Tibial nerve (tissue), 4 donors: ENCODE data around the gene SYNGR1. TPM values are rescaled to one million over a fixed set of nuclear protein-coding genes. Genes with fewer than 3 reads are reported as not detected.

Experiments used
- DNase-seq, 2 donors: peaks; one replicate each; pipeline ENCODE4 v3.0.0-alpha.2; 2019; ENCODE audit warnings: low spot score in 2 of 2
- H3K27ac ChIP-seq, 4 donors: fragments of 200-600 bp; sonication (generic) in 3 of 4; one replicate each; pipeline ENCODE4 v1.5.1; 2017 to 2019; ENCODE audit warnings: mild to moderate bottlenecking in 1 of 4
- H3K27me3 ChIP-seq, 2 donors: fragments of 200-600 bp; sonication (generic) in 1 of 2; one replicate each; pipeline versions ENCODE4 v1.5.1 to v1.6.0; 2017 to 2019
- H3K36me3 ChIP-seq, 3 donors: fragments of 200-600 bp; sonication (generic); one replicate each; pipeline ENCODE4 v1.5.1; 2018 to 2019
- H3K4me1 ChIP-seq, 4 donors: fragments of 200-600 bp; sonication (generic) in 3 of 4; one replicate each; pipeline ENCODE4 v1.5.1; 2017 to 2019
- H3K4me3 ChIP-seq, 4 donors: fragments of 200-600 bp; sonication (generic) in 3 of 4; one replicate each; pipeline ENCODE4 v1.5.1; 2017 to 2019; ENCODE audit warnings: mild to moderate bottlenecking in 1 of 4, moderate library complexity in 1 of 4
- H3K9me3 ChIP-seq, 4 donors: fragments of 200-600 bp; sonication (generic) in 3 of 4; one replicate each; pipeline ENCODE4 v1.5.1; 2017 to 2019
- EP300 ChIP-seq, 2 donors: sonication (generic); formaldehyde crosslinking; IDR thresholded peaks; one replicate each; pipeline ENCODE4 v1.6.1; 2017; ENCODE audit warnings: antibody characterized with exemption in 2 of 2, mild to moderate bottlenecking in 1 of 2
- POLR2A ChIP-seq, 2 donors: fragments of 450-650 bp; IDR thresholded peaks; one replicate each; pipeline ENCODE4 v1.6.1; 2017; ENCODE audit warnings: antibody characterized with exemption in 2 of 2, mild to moderate bottlenecking in 2 of 2, moderate library complexity in 2 of 2
- WGBS, 2 donors: methylation state at CpG; one replicate each; pipeline ENCODE4 v1.1.5; 2018; 5-methylcytosine and 5-hydroxymethylcytosine counted together
- total RNA-seq, 4 donors: library from RNA; depleted of rRNA; stranded (reverse); fragments of >200 nt; gene quantifications; one replicate each; pipeline ENCODE4 v1.1.0, GENCODE V29; 2016
- TF ChIP-seq, protein P1 (sequence below), 5 experiments: fragments of 200-600 bp in 3 of 5; fragments of 450-650 bp in 2 of 5; sonication (generic) in 3 of 5; IDR thresholded peaks; one replicate each; pipeline ENCODE4 v1.5.1; 2016 to 2019; ENCODE audit warnings: antibody characterized with exemption in 5 of 5, mild to moderate bottlenecking in 3 of 5, moderate library complexity in 2 of 5

Gene SYNGR1
- total RNA-seq, 4 donors from 2014 or later, result 21.1 to 32.8 (median 25.5) TPM

DNA sequence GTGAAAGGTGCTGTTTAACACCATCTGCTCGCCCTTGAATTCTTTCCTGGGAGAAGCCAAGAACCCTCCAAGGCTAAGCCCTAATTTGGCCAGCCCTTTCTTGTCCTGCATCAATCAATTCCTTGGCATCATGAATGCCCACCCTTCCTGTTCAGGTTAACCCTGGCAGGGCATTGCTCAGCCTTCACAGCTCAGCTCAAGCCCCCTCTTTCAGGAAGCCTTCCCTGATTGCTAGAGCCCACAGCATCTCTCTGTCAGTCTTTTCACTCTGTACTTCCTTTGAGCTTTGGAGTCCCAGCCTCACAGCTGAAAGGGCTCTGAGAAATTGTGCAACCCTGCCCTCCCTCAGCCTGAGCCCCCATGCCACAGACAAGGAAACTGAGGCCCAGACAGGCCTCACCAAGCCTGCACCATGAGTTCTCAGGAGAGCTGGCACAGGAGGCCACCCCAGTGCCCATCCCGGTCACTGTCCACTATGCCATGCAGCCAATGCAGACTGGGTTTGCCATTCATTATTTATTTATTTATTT, 47.3 kb upstream of the SYNGR1 start:
- no peak for DNase-seq
- Histone ChIP-seq H3K27ac (no peak overlapping the region), H3K4me3 (no peak overlapping the region), H3K27me3 (no peaks in the 10 kb centered on the region), H3K4me1 (peaks cover 0 to 53% (median 26%) of the 10 kb centered on the region in 4 donors), H3K9me3 (no peaks in the 10 kb centered on the region), H3K36me3 (no peaks in the 10 kb centered on the region)
- TF ChIP-seq, protein P1, sequence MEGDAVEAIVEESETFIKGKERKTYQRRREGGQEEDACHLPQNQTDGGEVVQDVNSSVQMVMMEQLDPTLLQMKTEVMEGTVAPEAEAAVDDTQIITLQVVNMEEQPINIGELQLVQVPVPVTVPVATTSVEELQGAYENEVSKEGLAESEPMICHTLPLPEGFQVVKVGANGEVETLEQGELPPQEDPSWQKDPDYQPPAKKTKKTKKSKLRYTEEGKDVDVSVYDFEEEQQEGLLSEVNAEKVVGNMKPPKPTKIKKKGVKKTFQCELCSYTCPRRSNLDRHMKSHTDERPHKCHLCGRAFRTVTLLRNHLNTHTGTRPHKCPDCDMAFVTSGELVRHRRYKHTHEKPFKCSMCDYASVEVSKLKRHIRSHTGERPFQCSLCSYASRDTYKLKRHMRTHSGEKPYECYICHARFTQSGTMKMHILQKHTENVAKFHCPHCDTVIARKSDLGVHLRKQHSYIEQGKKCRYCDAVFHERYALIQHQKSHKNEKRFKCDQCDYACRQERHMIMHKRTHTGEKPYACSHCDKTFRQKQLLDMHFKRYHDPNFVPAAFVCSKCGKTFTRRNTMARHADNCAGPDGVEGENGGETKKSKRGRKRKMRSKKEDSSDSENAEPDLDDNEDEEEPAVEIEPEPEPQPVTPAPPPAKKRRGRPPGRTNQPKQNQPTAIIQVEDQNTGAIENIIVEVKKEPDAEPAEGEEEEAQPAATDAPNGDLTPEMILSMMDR (IDR thresholded peaks at IDR 0.05), result no peak
- TF ChIP-seq POLR2A (IDR thresholded peaks at IDR 0.05) (no peak), EP300 (IDR thresholded peaks at IDR 0.05) (no peak)
- WGBS, 2 donors, result 85 to 92% methylated on average over 2 of the region's 2 CpGs

DNA sequence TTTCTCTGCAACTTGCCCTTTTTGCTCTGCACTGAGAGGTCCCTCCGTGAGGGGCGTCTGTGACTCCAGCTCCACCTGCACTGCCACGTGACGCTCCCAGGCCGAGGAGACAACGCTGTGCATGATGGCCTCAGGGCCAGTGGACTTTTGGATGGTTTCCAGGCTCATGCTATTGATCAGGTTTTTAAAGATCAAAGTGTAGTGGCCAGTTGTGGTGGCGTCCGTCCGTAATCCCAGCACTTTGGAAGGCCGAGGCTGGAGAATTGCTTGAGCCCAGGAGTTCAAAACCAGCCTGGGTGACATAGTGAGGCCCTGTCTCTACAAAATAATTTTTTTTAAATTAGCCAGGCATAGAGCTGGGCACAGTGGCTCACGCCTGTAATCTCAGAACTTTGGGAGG, 46.4 kb upstream of the SYNGR1 start:
- H3K36me3 ChIP-seq, result no peaks in the 10 kb centered on the region
- TF ChIP-seq POLR2A (IDR thresholded peaks at IDR 0.05) (no peak), EP300 (IDR thresholded peaks at IDR 0.05) (no peak)
- TF ChIP-seq, protein P1 (IDR thresholded peaks at IDR 0.05), result no peak
- H3K4me3 ChIP-seq, result no peak overlapping the region
- peaks cover 0 to 51% (median 19%) of the 10 kb centered on the region in 4 donors for H3K4me1 ChIP-seq
- no peak overlapping the region for H3K27ac ChIP-seq
- 78 to 83% methylated on average over 10 to 11 of the region's 11 CpGs for WGBS, 2 donors
- H3K9me3 ChIP-seq, result no peaks in the 10 kb centered on the region
- no peak for DNase-seq
- H3K27me3 ChIP-seq, result no peaks in the 10 kb centered on the region

DNA sequence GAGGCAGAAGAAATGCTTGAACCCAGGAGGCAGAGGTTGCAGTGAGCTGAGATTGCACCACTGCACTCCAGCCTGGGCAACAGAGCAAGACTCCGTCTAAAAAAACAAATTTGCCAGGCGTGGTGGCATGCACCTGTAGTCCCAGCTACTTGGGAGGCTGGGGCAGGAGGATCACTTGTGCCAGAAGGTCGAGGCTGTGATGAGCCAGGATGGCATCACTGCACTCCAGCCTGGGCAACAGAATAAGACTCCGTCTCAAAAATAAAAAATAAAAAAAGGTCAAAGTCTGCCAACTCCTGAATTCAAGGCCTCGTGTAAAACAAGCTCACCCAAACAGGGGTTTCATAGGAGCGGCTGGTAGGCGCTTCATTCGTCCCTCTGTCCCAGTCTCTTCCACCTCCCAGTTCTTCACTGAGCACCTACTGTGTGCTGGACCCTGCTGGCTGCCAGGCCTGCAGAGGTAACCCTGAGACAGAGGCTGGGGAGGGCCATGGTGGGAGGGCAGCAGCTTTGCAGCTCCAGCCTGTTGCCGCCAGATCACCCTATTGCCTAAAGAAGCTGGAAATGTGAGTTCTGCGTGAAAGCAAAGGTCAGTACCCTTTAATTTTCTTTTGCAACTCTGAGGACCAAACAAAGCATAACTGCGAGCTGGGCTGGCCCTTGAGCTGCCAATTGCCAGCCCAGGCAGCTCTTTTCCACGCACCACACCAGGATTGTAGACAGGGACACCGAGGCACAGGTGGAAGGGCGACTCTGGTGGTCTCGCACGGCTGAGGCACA, 45.7 kb upstream of the SYNGR1 start:
- no peaks in the 10 kb centered on the region for H3K9me3 ChIP-seq
- 85 to 86% methylated on average over 16 of the region's 16 CpGs for WGBS, 2 donors
- TF ChIP-seq EP300 (IDR thresholded peaks at IDR 0.05) (no peak), POLR2A (IDR thresholded peaks at IDR 0.05) (no peak)
- TF ChIP-seq, protein P1 (IDR thresholded peaks at IDR 0.05), result no peak
- peaks cover 0 to 51% (median 19%) of the 10 kb centered on the region in 4 donors for H3K4me1 ChIP-seq
- DNase-seq, result no peak
- no peak overlapping the region for H3K4me3 ChIP-seq
- no peaks in the 10 kb centered on the region for H3K27me3 ChIP-seq
- no peaks in the 10 kb centered on the region for H3K36me3 ChIP-seq
- no peak overlapping the region for H3K27ac ChIP-seq

DNA sequence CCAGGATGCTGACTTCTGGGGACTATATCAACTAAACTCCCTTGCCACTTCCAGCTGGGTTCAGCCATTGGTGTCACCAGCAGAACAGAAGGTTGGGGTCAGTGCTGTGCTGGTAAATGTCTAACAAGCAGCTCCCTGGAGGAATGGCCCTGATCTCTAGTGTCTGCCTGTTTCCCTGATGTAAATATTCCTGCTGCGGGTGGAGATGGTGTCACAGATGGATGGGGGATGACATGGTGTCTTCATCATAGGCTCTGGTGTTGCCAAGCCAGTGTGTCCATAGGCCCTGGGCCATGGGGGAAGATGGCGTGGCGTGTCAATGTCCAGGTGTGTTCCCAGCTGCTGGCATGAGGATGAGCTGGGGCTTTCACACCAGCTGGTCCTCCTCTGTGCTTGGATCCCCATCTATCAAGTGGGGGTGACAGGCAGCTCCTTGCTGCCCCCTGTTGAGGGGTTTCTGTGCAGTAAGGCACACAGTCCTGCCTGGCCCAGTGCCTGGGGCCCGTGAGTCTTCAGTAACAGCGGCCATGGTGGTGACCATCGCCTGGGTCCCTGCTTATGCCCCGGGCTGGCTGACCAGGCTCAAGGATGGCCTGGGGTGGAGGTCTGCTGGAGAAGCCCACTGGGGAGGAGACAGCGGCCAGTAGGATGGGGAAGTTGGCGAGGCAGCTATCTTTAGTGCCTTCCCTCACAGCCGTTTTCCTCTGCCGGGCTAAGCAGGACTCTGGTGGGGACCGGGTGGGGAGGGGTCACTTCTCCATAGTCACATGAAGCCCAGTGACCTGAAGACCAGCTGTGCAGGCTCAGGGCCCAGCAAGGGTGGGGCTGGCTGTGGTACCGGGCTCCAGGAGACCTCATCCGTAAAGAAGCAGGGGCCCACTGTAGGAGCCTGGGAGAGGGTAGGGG, 43.1 kb upstream of the SYNGR1 start:
- Histone ChIP-seq H3K36me3 (peaks cover 0 to 8% (median under 1%) of the 10 kb centered on the region in 3 donors), H3K4me1 (peaks cover 0 to 42% (median 7%) of the 10 kb centered on the region in 4 donors), H3K9me3 (no peaks in the 10 kb centered on the region), H3K4me3 (no peak overlapping the region), H3K27me3 (no peaks in the 10 kb centered on the region), H3K27ac (peak overlapping the region in 2 of 4 donors; percentile 47 to 65)
- peak in 1 of 2 donors; percentile 34 for TF ChIP-seq EP300 (IDR thresholded peaks at IDR 0.05)
- no peak for TF ChIP-seq POLR2A (IDR thresholded peaks at IDR 0.05)
- TF ChIP-seq, protein P1 (IDR thresholded peaks at IDR 0.05), result peak in 2 of 5 experiments; percentile 9 to 31
- 69 to 73% methylated on average over 12 to 14 of the region's 14 CpGs for WGBS, 2 donors
- no peak for DNase-seq
